HG03354 (cell line): ENCODE results near the gene PLAAT4.
"Not testable (repeated sequence)": the region's sequence is repeated elsewhere in the genome, so short reads cannot be mapped to it uniquely, and the experiment has no call there.

ENCODE experiments used
- ATAC-seq: cut with Tn5 transposase; IDR thresholded peaks from one replicate; pipeline ENCODE4 v1.9.1; 2021; ENCODE audit warnings: mild to moderate bottlenecking; ENCODE audit not compliant: unreplicated experiment, poor library complexity, severe bottlenecking

Gene PLAAT4

DNA sequence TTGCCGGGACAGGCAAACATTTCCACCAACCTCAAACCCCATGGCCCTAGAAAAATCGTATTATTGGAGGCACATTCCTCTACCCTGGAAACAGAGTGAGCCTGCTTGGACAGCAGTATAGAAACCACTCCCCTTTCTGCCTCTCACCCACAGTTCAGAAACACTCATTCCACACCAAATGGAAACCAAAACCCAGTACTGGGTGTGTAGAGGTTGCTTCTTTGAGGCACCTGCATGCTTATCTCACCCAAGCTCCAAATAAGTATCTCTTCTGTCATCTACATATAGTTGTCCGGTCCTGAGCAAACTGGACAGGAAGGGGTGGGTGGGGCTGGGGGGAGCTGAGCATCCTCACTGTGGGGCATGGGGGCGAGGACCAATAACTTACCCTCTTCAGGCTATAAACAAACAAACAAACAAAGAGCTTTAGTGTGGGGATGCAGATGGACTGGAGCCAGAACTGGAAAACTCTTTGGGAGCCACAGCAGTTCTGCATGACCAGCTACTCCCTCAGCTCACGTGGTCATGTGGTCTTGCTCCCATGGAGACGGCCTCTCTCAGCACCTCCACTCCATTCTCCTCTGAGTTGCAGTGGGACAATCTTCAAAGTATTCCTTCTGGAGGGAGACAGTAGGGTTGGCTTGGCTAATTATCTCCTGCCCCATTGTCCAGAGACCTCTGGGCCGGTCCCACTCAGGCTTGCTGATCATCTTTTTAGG lies 27.6 kb downstream of the PLAAT4 start:
- ATAC-seq = peak; percentile 65

DNA sequence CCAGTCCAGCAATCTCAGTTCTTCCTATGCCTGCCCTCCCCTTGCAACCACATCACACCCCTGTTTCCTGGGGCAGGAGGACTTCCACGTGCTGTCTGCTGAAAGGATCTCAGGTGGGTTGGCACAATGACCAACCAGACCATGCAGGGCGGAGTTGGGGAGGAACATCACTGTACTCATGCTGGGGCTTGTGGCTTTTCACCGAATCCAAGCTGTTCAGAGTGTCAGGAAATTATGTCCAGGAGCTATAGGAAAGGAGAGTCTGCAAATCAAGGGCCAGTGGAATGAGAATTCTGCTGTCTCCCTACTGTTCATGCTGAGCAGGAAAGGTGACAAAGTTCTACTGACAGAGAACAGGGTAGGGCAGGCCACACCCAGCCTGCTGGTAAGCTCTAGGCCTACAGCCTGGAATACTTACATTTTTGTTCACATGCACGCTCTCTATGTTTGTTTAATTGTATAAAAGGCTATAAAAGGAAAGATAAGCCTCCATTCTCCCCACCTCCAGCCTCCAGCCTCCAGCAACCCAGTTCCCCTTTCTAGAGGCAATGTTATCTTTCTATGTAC lies 28.3 kb downstream of the PLAAT4 start:
- no peak for ATAC-seq

DNA sequence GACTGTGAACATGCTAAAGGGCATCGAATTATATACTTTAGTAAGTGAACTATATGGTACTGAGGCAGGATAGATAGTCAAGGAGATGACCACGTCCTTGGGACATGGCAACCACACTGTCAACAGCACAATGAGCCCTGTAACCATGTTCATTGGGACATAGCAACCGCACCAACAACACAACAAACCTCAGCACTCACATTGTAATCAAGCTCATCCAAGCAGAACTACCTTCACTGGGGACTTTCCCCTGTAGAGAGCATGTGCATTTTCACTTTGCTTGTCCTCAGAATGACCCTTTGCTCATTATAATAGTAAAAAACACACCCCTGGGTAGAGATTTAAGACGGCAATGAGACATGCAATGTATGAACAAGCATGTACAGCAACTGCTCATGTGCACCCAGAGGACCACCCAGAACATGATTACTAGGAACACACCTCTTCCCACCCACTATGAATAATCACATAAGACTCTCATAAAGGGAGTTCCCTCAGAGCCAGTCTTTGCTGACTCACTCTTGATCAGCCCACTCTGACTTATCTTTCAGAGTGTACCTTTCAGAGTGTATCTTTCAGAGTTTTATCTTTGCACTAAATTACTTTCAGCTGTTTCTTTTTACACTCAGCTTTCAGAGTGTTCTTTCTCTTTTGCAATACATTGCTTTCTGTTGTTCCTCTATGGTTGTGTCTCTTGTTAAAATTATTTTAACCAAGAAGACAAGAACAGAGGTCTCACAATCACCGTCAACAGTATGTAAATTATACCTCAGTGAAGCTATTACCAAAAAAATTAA lies 30.6 kb downstream of the PLAAT4 start:
- ATAC-seq = peak; percentile 80

GRCh38 chr11:63569570-63569969 lies 33.0 kb downstream of the PLAAT4 start:
- ATAC-seq = no peak

DNA sequence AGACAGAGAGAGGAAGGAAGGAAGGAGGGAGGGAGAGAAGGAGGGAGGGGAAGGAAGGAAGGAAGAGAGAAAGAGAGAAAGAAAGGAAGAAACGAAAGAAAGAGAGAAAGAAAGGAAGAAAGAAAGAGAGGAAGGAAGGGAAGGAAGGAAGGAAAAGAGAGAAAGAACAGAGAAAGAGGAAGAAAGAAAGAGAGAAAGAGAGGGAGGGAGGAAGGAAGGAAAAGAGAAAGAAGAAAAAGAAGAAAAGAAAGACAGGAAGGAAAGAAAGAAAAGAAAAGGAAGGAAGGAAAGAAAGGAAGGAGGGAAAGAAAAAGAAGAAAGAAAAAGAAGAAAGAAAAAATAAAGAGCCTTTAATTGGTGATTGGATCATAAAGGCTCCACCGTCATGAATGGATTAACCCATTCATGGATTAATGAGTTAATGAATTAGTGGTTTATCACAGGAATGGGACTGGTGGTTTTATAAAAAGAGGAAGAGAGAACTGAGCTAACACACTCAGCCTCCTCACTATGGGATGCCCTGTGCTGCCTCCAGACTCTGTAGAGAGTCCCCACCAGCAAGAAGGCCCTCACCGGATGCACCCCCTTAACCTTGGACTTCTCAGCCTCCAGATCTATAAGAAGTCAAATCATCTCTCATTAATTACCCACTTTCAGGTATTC lies 35.5 kb downstream of the PLAAT4 start:
- ATAC-seq = peak; percentile 50

GRCh38 chr11:63573881-63574855 lies 37.6 kb downstream of the PLAAT4 start:
- ATAC-seq = peak; percentile 68

- ATAC-seq = no peak
Measured at GRCh38 chr11:63574856-63575602, 38.4 kb downstream of the PLAAT4 start.

GRCh38 chr11:63578882-63579281 lies 42.3 kb downstream of the PLAAT4 start:
- not testable (repeated sequence) for ATAC-seq

- ATAC-seq = not testable (repeated sequence)
Measured at GRCh38 chr11:63581224-63581623, 44.6 kb downstream of the PLAAT4 start.

GRCh38 chr11:63583357-63583677 lies 46.7 kb downstream of the PLAAT4 start:
- ATAC-seq = no peak

DNA sequence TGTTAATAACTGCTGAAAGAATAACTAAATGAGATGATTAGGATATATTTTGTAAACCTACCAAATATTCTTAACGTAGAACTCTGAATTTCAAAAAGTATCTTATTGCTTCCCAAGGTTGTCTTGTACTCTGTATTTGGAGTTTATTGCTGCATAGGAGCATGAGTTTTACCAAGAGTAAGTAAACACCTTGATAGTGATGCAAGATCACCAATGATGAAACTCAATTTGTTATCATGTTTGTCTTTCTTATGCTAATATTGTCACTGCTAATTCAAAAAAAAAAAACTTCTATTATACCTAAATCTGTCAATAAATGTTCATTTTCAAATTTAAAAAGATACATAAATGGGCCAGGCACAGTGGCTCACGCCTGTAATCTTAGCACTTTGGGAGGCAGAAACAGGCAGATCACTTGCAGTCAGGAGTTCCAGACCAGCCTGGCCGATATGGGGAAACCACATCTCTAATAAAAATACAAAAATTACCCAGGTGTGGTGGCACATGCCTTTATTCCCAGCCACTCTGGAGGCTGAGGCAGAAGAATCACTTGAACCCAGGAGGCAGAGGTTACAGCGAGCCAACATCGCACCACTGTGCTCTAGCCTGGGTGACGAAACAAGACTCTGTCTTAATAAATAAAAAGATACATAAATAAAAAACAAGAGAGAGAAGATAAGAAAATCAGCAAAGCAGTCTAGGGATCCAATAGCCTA lies 50.0 kb downstream of the PLAAT4 start:
- ATAC-seq = no peak

GRCh38 chr11:63589000-63589399 lies 52.4 kb downstream of the PLAAT4 start:
- no peak for ATAC-seq

DNA sequence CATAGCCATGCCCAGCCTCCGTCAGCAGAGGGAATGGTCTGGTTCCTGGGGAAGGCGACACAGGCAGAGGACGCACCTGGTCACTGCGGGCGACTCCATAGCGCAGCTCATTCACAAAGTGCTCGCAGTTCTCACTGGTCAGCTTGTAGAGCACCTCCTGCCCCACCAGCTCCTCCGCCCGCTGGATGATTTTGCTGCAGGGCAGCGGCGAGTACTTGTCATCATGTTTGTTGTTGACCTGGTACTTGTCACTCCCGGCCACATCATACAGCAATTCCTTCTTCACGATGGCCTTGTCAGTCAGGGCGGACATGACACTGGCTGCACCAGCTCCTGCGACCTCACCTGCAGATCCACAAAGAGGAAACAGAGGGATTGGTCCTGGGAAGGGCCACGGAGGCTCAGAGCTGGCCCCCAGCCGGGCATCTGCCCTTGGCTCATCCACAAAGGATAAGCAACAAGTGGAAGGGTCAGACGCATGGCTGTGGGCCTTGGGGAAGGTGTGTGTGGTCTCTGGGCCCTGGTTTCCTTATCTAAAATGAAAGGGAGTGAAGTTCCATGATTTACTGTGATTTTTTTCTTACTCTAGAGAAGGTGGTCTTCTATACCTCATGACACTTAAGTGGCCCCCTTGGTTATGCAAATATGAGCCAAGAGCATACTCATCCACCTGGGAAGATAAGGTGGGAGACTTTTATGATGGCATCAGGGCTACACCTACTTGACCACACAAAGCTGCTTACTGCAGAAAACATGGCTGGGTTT lies 53.6 kb downstream of the PLAAT4 start:
- ATAC-seq = no peak

GRCh38 chr11:63592975-63593395 lies 56.4 kb downstream of the PLAAT4 start:
- ATAC-seq = no peak

DNA sequence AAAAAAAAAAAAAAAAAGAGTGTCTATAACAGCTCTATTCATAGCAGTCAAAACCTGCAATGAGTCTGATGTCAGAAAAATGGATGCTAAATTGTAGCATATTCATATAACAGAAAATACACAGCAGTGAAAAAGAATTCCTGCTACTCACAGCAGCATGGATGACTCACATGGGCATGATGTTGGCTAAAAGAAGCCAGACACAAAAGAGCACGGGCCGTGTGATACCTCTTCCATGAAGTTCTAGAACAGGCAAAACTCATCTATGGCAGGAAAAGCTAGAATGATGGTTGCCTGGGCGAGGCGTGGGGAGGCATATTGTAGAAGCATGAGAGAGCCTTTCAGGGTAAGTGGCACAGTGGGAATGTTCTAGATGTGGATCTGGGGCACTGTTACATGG lies 58.7 kb downstream of the PLAAT4 start:
- ATAC-seq = no peak
